Activated CD4-positive, alpha-beta memory T cell treated with anti-CD3 and anti-CD28 coated beads, Interleukin-2, amount 10 ng/mL, durations not matched to agents 7 days and 5 days (primary cell): ENCODE measurements around the gene CCDC74B. TPM values are rescaled to one million over a fixed set of nuclear protein-coding genes. Genes with fewer than 3 reads are reported as not detected.

ENCODE experiments used
- total RNA-seq, 2 experiments: library from RNA; stranded (reverse); gene quantifications; one replicate each; pipeline ENCODE4 v1.2.3, GENCODE V29; 2021

The CCDC74B gene
- total RNA-seq, 2 experiments from 2014 or later: 0.88 to 1.6 TPM

Other genes starting within 250 kb of the CCDC74B start
- gene RAB6C, start 165.4 kb downstream of the CCDC74B start, total RNA-seq: under 1 TPM in 1 of 2 experiments, not detected in 1; 0.10 TPM
- gene POTEF, start 15.9 kb downstream of the CCDC74B start, total RNA-seq: not detected
- 10 to 100 TPM; 56.5 to 58.2 TPM for gene SMPD4, start 36.5 kb upstream of the CCDC74B start, total RNA-seq
- gene MZT2B, start 37.1 kb upstream of the CCDC74B start, total RNA-seq: 100 to 1,000 TPM; 414 to 422 TPM
- not detected for gene TUBA3E, start 53.3 kb upstream of the CCDC74B start, total RNA-seq
- 10 to 100 TPM; 57.7 to 58.9 TPM for gene IMP4, start 197.8 kb upstream of the CCDC74B start, total RNA-seq
- 10 to 100 TPM; 98.0 to 98.6 TPM for gene PTPN18, start 210.9 kb upstream of the CCDC74B start, total RNA-seq